Endodermal cell (in vitro differentiated cells): ENCODE results near the gene PRSS33. TPM values are rescaled to one million over a fixed set of nuclear protein-coding genes. Genes with fewer than 3 reads are reported as not detected.

Experiments used
- DNase-seq: peaks from one replicate; pipeline ENCODE4 v3.0.0-alpha.2; 2017
- H3K27ac ChIP-seq: 2 replicates; pipeline ENCODE4 v1.5.1; 2013; ENCODE audit warnings: mild to moderate bottlenecking, low read depth, low read length, moderate library complexity
- H3K27me3 ChIP-seq: 2 replicates; pipeline ENCODE4 v1.6.1; 2013; ENCODE audit warnings: mild to moderate bottlenecking, low read length, moderate library complexity; ENCODE audit not compliant: insufficient read depth, control insufficient read depth, poor library complexity, severe bottlenecking
- H3K36me3 ChIP-seq: 2 replicates; pipeline ENCODE4 v1.7.0; 2013; ENCODE audit warnings: mild to moderate bottlenecking, low read length, moderate library complexity; ENCODE audit not compliant: control insufficient read depth, insufficient read depth
- H3K4me1 ChIP-seq: one replicate; pipeline ENCODE4 v1.7.0; 2013; ENCODE audit warnings: low read length; ENCODE audit not compliant: control insufficient read depth, insufficient read depth
- H3K4me3 ChIP-seq: 2 replicates; pipeline ENCODE4 v1.5.1; 2013; ENCODE audit warnings: mild to moderate bottlenecking, low read length, moderate library complexity
- H3K9ac ChIP-seq: 2 replicates; pipeline ENCODE4 v1.6.1; 2013; ENCODE audit warnings: mild to moderate bottlenecking, low read length, moderate library complexity; ENCODE audit not compliant: poor library complexity, severe bottlenecking; ENCODE audit errors: extremely low read depth
- H3K9me3 ChIP-seq: 2 replicates; pipeline ENCODE4 v1.6.1; 2013; ENCODE audit warnings: mild to moderate bottlenecking, low read length, moderate library complexity; ENCODE audit not compliant: control insufficient read depth
- H3K27ac Mint-ChIP-seq: 2 replicates; pipeline ENCODE4 v1.8.0; 2020; ENCODE audit warnings: mixed read lengths
- H3K27me3 Mint-ChIP-seq: 2 replicates; pipeline ENCODE4 v1.8.0; 2021; ENCODE audit warnings: mild to moderate bottlenecking, mixed read lengths; ENCODE audit not compliant: insufficient read depth
- H3K36me3 Mint-ChIP-seq: 2 replicates; pipeline ENCODE4 v1.8.0; 2020; ENCODE audit warnings: low read depth, mixed read lengths
- H3K4me1 Mint-ChIP-seq: 2 replicates; pipeline ENCODE4 v1.8.0; 2020; ENCODE audit warnings: mixed read lengths
- H3K4me3 Mint-ChIP-seq: 2 replicates; pipeline ENCODE4 v1.8.0; 2020; ENCODE audit warnings: mild to moderate bottlenecking, moderate library complexity, mixed read lengths
- H3K9me3 Mint-ChIP-seq: 2 replicates; pipeline ENCODE4 v1.8.0; 2020; ENCODE audit warnings: mild to moderate bottlenecking, mixed read lengths
- CTCF ChIP-seq: fragments of 200-600 bp; sonication (generic); conservative IDR thresholded peaks from 2 replicates; pipeline ENCODE4 v1.5.0; 2021; ENCODE audit warnings: antibody characterized with exemption, mild to moderate bottlenecking
- WGBS, 2 experiments: methylation state at CpG; one replicate each; pipeline versions ENCODE4 v1.1.5 to v1.1.7; 2013; ENCODE audit warnings: missing lambda C conversion rate in 2 of 2, mixed read lengths in 1 of 2; ENCODE audit not compliant: insufficient coverage in 1 of 2, insufficient read length in 1 of 2; 5-methylcytosine and 5-hydroxymethylcytosine counted together
- total RNA-seq, 2 donors: library from RNA; stranded (reverse); fragmentation: NEBNext Ultra II Directional in 1 of 2; extraction: Animal tissue kit (Norgen Biotek cat#: 25700) in 1 of 2; gene quantifications; 2 replicates in 1 of 2; 3 replicates in 1 of 2; pipeline ENCODE4 v1.2.1, GENCODE V29; 2021

The PRSS33 gene
- total RNA-seq, 2 donors from 2014 or later: 0.35 TPM; not detected in 1

GRCh38 chr16:2770057-2770951 lies 17.1 kb downstream of the PRSS33 start:
- H3K4me3 Mint-ChIP-seq: no peak overlapping the region
- H3K9me3 Mint-ChIP-seq: peaks cover 7% of the 10 kb centered on the region

GRCh38 chr16:2769675-2770056 lies 17.7 kb downstream of the PRSS33 start:
- H3K4me1 ChIP-seq: peaks cover 3% of the 10 kb centered on the region
- DNase-seq: peak; percentile 49
- H3K4me3 ChIP-seq: no peak overlapping the region
- Mint-ChIP-seq H3K27me3 (no peaks in the 10 kb centered on the region), H3K36me3 (peaks cover 90% of the 10 kb centered on the region), H3K4me3 (no peak overlapping the region), H3K4me1 (no peaks in the 10 kb centered on the region), H3K9me3 (peaks cover 7% of the 10 kb centered on the region), H3K27ac (peak overlapping the region; percentile 29)
- no peaks in the 10 kb centered on the region for H3K27me3 ChIP-seq
- H3K9me3 ChIP-seq: peaks cover 5% of the 10 kb centered on the region
- H3K36me3 ChIP-seq: peaks cover 96% of the 10 kb centered on the region
- 93 to 96% methylated on average over 13 to 14 of the region's 14 CpGs for WGBS, 2 experiments
- no peak overlapping the region for H3K27ac ChIP-seq
- no peak overlapping the region for H3K9ac ChIP-seq
- TF ChIP-seq CTCF: no peak

More at GRCh38 chr16:2770057-2770951, 17.1 kb downstream of the PRSS33 start:
- TF ChIP-seq CTCF: peak; percentile 55
- Mint-ChIP-seq H3K36me3 (peaks cover 87% of the 10 kb centered on the region), H3K27me3 (no peaks in the 10 kb centered on the region), H3K27ac (peak overlapping the region; percentile 86), H3K4me1 (no peaks in the 10 kb centered on the region)
- DNase-seq: peak; percentile 73
- Histone ChIP-seq H3K9ac (no peak overlapping the region), H3K36me3 (peaks cover 96% of the 10 kb centered on the region), H3K27ac (peak overlapping the region; percentile 36), H3K9me3 (no peaks in the 10 kb centered on the region), H3K27me3 (no peaks in the 10 kb centered on the region), H3K4me3 (no peak overlapping the region), H3K4me1 (peaks cover 3% of the 10 kb centered on the region)
- WGBS, 2 experiments: 95 to 98% methylated on average over 18 to 32 of the region's 32 CpGs

GRCh38 chr16:2769100-2769529 lies 18.2 kb downstream of the PRSS33 start:
- peaks cover 3% of the 10 kb centered on the region for H3K4me1 ChIP-seq
- no peak for TF ChIP-seq CTCF
- H3K27ac ChIP-seq: peak overlapping the region; percentile 32
- Mint-ChIP-seq H3K27ac (peak overlapping the region; percentile 48), H3K4me3 (no peak overlapping the region), H3K4me1 (no peaks in the 10 kb centered on the region), H3K9me3 (peaks cover 7% of the 10 kb centered on the region), H3K36me3 (peaks cover 90% of the 10 kb centered on the region), H3K27me3 (no peaks in the 10 kb centered on the region)
- WGBS, 2 experiments: 80 to 97% methylated on average over 2 to 11 of the region's 11 CpGs
- no peak overlapping the region for H3K9ac ChIP-seq
- no peaks in the 10 kb centered on the region for H3K27me3 ChIP-seq
- H3K9me3 ChIP-seq: peaks cover 11% of the 10 kb centered on the region
- peaks cover 96% of the 10 kb centered on the region for H3K36me3 ChIP-seq
- DNase-seq: no peak
- no peak overlapping the region for H3K4me3 ChIP-seq
